Activated B cell treated with CpG ODN at 0.5 μM for 24 hours (primary cell): ENCODE data around the gene RIN1. TPM values are rescaled to one million over a fixed set of nuclear protein-coding genes. Genes with fewer than 3 reads are reported as not detected.
"Not testable (repeated sequence)": the region's sequence is repeated elsewhere in the genome, so short reads cannot be mapped to it uniquely, and the experiment has no call there.

ENCODE experiments used
- ATAC-seq: fragments of 200-7000 bp; cut with Tn5 transposase; one replicate; pipeline ENCODE4 v1.10.0; 2021; ENCODE audit warnings: low read depth, mild to moderate bottlenecking, moderate library complexity
- CTCF ChIA-PET: fragments of 350-600 bp; sonication (Branson Sonifier 250); formaldehyde crosslinking; loops from one replicate; lab custom pipeline; 2021; ENCODE audit warnings: antibody characterized with exemption; lab: Charles Lee
- POLR2A ChIA-PET: fragments of 350-600 bp; sonication (Branson Sonifier 250); formaldehyde crosslinking; loops from one replicate; lab custom pipeline; 2021; ENCODE audit warnings: antibody characterized with exemption; lab: Charles Lee
- DNase-seq: peaks from one replicate; pipeline ENCODE4 v3.0.0; 2022
- H3K27ac Mint-ChIP-seq: one replicate; pipeline ENCODE4 v1.8.0; 2020; ENCODE audit warnings: mixed read lengths
- H3K27me3 Mint-ChIP-seq: one replicate; pipeline ENCODE4 v1.8.0; 2021; ENCODE audit warnings: mixed read lengths
- H3K36me3 Mint-ChIP-seq: one replicate; pipeline ENCODE4 v1.8.0; 2021; ENCODE audit warnings: low read depth, mixed read lengths
- H3K4me1 Mint-ChIP-seq: one replicate; pipeline ENCODE4 v1.8.0; 2021; ENCODE audit warnings: mixed read lengths
- H3K4me3 Mint-ChIP-seq: one replicate; pipeline ENCODE4 v1.8.0; 2020; ENCODE audit warnings: mild to moderate bottlenecking, mixed read lengths
- H3K9me3 Mint-ChIP-seq: one replicate; pipeline ENCODE4 v1.8.0; 2020; ENCODE audit warnings: mixed read lengths
- CTCF ChIP-seq: fragments of 200-600 bp; IDR thresholded peaks from one replicate; pipeline ENCODE4 v1.8.0; 2022; ENCODE audit warnings: antibody characterized with exemption, mild to moderate bottlenecking
- intact Hi-C: fragments of 100-400 bp; cut with micrococcal nuclease; formaldehyde crosslinking; loops from one replicate; pipeline ENCODE4 v1.15.1; 2024
- total RNA-seq: library from RNA; stranded (reverse); gene quantifications from 2 replicates; pipeline ENCODE4 v1.2.3, GENCODE V29; 2022

RIN1 gene
- total RNA-seq, 1 donor from 2014 or later, result 0.98 TPM

DNA sequence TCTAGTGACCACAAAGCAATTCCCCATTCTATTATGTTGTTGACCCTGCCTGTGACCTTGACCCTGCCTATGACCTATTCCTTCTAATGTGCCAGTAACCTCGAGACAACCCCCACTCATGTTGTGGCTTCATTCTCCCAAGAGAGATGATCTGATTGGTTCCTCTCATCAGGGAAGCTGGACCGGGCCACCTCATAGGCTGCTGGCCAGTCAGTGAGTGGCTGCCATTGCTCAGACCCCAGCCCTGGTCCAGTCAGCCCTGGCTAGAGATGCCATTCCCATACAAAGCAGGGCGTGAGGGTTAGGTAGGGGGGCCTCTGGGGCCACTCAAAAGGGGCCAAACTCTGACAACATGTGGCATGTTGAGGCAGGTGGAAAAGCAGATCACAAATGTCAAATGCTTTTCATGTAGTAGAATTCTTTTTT lies 23.4 kb upstream of the RIN1 start:
- POLR2A ChIA-PET, result interaction anchor here (0.7 kb wide), 1 partner anchor 44 kb away, joined by 7 read pairs; no protein-coding TSS in a partner anchor

GRCh38 chr11:66350560-66351235 lies 14.5 kb upstream of the RIN1 start:
- CTCF ChIA-PET, H3K27ac Mint-ChIP-seq, DNase-seq, H3K4me3 Mint-ChIP-seq, H3K9me3 Mint-ChIP-seq, ATAC-seq, intact Hi-C loops, H3K27me3 Mint-ChIP-seq, H3K36me3 Mint-ChIP-seq: not testable (repeated sequence)
- POLR2A ChIA-PET, result interaction anchor here (0.5 to 1.0 kb wide), 3 partner anchors 10 to 1677 kb away, joined by 3 to 6 read pairs (median 4); no protein-coding TSS in a partner anchor
- H3K4me1 Mint-ChIP-seq, result peaks cover 14% of the 10 kb centered on the region

More for the DNA sequence above, 23.4 kb upstream of the RIN1 start:
- Mint-ChIP-seq H3K4me3 (no peak overlapping the region), H3K9me3 (no peaks in the 10 kb centered on the region), H3K27me3 (no peaks in the 10 kb centered on the region), H3K27ac (no peak overlapping the region), H3K36me3 (no peaks in the 10 kb centered on the region), H3K4me1 (no peaks in the 10 kb centered on the region)
- DNase-seq (no peak), ATAC-seq (no peak)
- no peak for TF ChIP-seq CTCF
- CTCF ChIA-PET, result no interaction called here
- intact Hi-C loops, result no loop called here

- CTCF ChIA-PET, result no interaction called here
- ATAC-seq, result no peak
- H3K27ac Mint-ChIP-seq, result peak overlapping the region; percentile 46
- peak overlapping the region; percentile 0 for H3K4me3 Mint-ChIP-seq
- POLR2A ChIA-PET, result interaction anchor here (0.7 kb wide), 2 partner anchors 26 to 1006 kb away, joined by 3 to 9 read pairs; no protein-coding TSS in a partner anchor
- no peaks in the 10 kb centered on the region for H3K9me3 Mint-ChIP-seq
- peaks cover 10% of the 10 kb centered on the region for H3K36me3 Mint-ChIP-seq
- peaks cover 2% of the 10 kb centered on the region for H3K27me3 Mint-ChIP-seq
- intact Hi-C loops, result loop anchor here (5.0 kb wide), 2 partner anchors 38 to 732 kb away; partner anchors contain the start of gene PCNX3
- peaks cover 31% of the 10 kb centered on the region for H3K4me1 Mint-ChIP-seq
- no peak for TF ChIP-seq CTCF
- no peak for DNase-seq
Measured at GRCh38 chr11:66349084-66349386, 12.8 kb upstream of the RIN1 start.

DNA sequence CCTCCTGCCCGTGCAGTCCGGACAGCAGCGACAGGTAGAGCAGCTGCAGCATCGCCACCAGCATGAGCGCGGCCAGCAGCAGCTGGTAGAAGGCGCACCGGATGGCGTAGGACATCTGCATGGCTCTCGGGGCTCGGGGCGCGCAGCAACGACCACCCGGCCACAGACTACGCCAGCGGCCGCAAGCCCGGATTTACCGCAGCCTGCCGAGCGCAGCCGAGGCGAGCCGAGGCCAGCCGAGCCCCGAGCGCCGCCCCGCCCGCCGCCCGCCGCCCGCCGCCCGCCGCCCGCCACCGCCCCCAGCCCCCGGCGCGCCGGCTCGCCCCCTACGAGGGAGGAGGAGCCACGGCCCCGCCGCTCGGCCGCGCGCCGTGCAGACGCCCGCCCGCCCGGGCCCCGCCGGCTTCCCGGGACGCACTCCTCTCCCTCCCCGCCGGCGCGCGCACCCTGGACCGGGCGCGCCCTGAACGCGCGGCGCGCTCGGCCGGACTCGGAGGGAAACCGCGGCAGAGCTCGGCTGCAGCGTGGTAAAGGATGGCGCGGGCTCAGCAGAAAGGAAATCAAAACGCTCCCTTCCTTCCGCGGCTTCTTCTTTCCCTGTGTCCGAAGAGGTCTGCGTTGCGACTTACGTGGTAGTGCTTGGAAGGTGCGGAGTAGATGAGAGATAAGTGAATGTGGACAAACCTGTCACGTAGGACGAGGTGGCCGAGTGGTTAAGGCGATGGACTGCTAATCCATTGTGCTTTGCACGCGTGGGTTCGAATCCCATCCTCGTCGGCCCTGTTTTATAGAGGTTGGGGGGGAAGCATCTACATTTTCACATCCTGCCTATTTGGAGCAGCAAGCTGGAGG lies 11.4 kb upstream of the RIN1 start, which contains the start of gene B4GAT1:
Gene B4GAT1 (minus strand): TSS at position 205 of the 852 bp plus-strand sequence. CDS start 84 bp downstream, at position 121.
- Mint-ChIP-seq H3K4me1 (peaks cover 45% of the 10 kb centered on the region), H3K9me3 (no peaks in the 10 kb centered on the region), H3K27ac (peak within 1 kb of the TSS; percentile 99), H3K27me3 (peaks cover 2% of the 10 kb centered on the region), H3K36me3 (peaks cover 20% of the 10 kb centered on the region), H3K4me3 (peak within 1 kb of the TSS; percentile 96)
- DNase-seq (peak; percentile 70), ATAC-seq (peak; percentile 47)
- POLR2A ChIA-PET, result interaction anchor here (0.6 to 5.4 kb wide), 5 partner anchors 24 to 1779 kb away, joined by 3 to 34 read pairs (median 5); partner anchors contain the start of genes RBM4 and SLC29A2
- CTCF ChIA-PET, result interaction anchor here (0.7 to 1.2 kb wide), 3 partner anchors 14 to 692 kb away, joined by 3 read pairs; no protein-coding TSS in a partner anchor
- no peak for TF ChIP-seq CTCF
- intact Hi-C loops, result loop anchor here (1.0 to 5.0 kb wide), 3 partner anchors 24 to 730 kb away; partner anchors contain the start of genes PCNX3 and SLC29A2
